ENCODE measurements around the gene SNU13.

GRCh38 chr22:41638124-41638523 is 50.5 kb downstream of the SNU13 start:
- TF ChIP-seq CTCF (IDR thresholded peaks at IDR 0.05) (no peak), POLR2AphosphoS5 (IDR thresholded peaks at IDR 0.05) (no peak), POLR2A (IDR thresholded peaks at IDR 0.05) (no peak)
